WTC11 (cell line): ENCODE data around the gene HTN1.

Source experiments
- ETV6 ChIP-seq: sonication (generic); formaldehyde crosslinking; IDR thresholded peaks from 2 replicates; pipeline ENCODE4 v1.8.1; 2022; ENCODE audit warnings: mild to moderate bottlenecking, missing genetic modification reagents
- FOXK1 ChIP-seq: sonication (generic); formaldehyde crosslinking; IDR thresholded peaks from 2 replicates; pipeline ENCODE4 v1.8.0; 2022; ENCODE audit warnings: mild to moderate bottlenecking, moderate library complexity, missing genetic modification reagents
- JUN ChIP-seq: sonication (generic); formaldehyde crosslinking; IDR thresholded peaks from 2 replicates; pipeline ENCODE4 v1.8.0; 2023; ENCODE audit warnings: mild to moderate bottlenecking, missing genetic modification reagents
- NFYB ChIP-seq: sonication (generic); formaldehyde crosslinking; conservative IDR thresholded peaks from 2 replicates; pipeline ENCODE4 v1.8.0; 2022; ENCODE audit warnings: low read depth, missing genetic modification reagents
- TEAD4 ChIP-seq: sonication (generic); formaldehyde crosslinking; IDR thresholded peaks from 2 replicates; pipeline ENCODE4 v1.8.0; 2022; ENCODE audit warnings: mild to moderate bottlenecking, missing genetic modification reagents
- TP53 ChIP-seq: sonication (generic); formaldehyde crosslinking; IDR thresholded peaks from 2 replicates; pipeline ENCODE4 v1.8.1; 2023; ENCODE audit warnings: mild to moderate bottlenecking, missing genetic modification reagents
- TF ChIP-seq, protein P1 (sequence below): sonication (generic); formaldehyde crosslinking; IDR thresholded peaks from 2 replicates; pipeline ENCODE4 v1.8.1; 2022; ENCODE audit warnings: low read depth, missing genetic modification reagents, borderline replicate concordance
- TF ChIP-seq, protein P2 (sequence below): fragments of 200-600 bp; IDR thresholded peaks from 2 replicates; pipeline ENCODE4 v1.8.0; 2022; ENCODE audit warnings: antibody characterized with exemption
- TF ChIP-seq, protein P3 (sequence below): sonication (generic); formaldehyde crosslinking; IDR thresholded peaks from 2 replicates; pipeline ENCODE4 v1.8.1; 2023; ENCODE audit warnings: mild to moderate bottlenecking, missing genetic modification reagents, moderate library complexity
- TF ChIP-seq, protein P4 (sequence below): sonication (generic); formaldehyde crosslinking; IDR thresholded peaks from 2 replicates; pipeline ENCODE4 v1.8.1; 2023; ENCODE audit warnings: mild to moderate bottlenecking, missing genetic modification reagents, borderline replicate concordance
- TF ChIP-seq, protein P5 (sequence below): sonication (generic); formaldehyde crosslinking; IDR thresholded peaks from 2 replicates; pipeline ENCODE4 v1.8.1; 2023; ENCODE audit warnings: mild to moderate bottlenecking, missing genetic modification reagents
- TF ChIP-seq, protein P6 (sequence below): sonication (generic); formaldehyde crosslinking; IDR thresholded peaks from 2 replicates; pipeline ENCODE4 v1.8.0; 2022; ENCODE audit warnings: mild to moderate bottlenecking, missing genetic modification reagents
- TF ChIP-seq, protein P7 (sequence below): sonication (generic); formaldehyde crosslinking; IDR thresholded peaks from 2 replicates; pipeline ENCODE4 v1.8.0; 2023; ENCODE audit warnings: missing genetic modification reagents, mild to moderate bottlenecking, borderline replicate concordance

DNA sequence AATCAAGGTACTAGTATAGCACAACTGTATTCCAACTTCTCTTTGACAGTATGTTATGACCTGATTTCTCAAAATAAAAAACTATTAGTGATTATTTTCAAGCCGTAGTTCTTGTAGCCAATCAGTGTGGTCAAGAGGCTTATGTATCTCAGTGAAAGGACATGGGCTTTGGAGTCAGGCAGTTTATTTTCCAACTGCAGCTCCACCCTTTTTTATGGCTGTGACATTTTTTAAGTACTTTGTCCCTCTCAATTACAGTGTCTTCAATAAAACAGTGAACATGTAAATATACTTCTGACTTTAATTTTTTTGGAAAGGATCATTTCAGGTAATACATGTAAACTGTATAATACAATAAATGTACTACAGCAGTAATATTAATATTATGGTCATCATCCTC, 30.0 kb downstream of the HTN1 start:
- TF ChIP-seq, protein P1, sequence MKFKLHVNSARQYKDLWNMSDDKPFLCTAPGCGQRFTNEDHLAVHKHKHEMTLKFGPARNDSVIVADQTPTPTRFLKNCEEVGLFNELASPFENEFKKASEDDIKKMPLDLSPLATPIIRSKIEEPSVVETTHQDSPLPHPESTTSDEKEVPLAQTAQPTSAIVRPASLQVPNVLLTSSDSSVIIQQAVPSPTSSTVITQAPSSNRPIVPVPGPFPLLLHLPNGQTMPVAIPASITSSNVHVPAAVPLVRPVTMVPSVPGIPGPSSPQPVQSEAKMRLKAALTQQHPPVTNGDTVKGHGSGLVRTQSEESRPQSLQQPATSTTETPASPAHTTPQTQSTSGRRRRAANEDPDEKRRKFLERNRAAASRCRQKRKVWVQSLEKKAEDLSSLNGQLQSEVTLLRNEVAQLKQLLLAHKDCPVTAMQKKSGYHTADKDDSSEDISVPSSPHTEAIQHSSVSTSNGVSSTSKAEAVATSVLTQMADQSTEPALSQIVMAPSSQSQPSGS (CRISPR knock-in tag): no peak
- TF ChIP-seq ETV6 (no peak), FOXK1 (no peak), TEAD4 (no peak), JUN (no peak), NFYB (CRISPR knock-in tag) (no peak), TP53 (CRISPR knock-in tag) (no peak)
- TF ChIP-seq, protein P2, sequence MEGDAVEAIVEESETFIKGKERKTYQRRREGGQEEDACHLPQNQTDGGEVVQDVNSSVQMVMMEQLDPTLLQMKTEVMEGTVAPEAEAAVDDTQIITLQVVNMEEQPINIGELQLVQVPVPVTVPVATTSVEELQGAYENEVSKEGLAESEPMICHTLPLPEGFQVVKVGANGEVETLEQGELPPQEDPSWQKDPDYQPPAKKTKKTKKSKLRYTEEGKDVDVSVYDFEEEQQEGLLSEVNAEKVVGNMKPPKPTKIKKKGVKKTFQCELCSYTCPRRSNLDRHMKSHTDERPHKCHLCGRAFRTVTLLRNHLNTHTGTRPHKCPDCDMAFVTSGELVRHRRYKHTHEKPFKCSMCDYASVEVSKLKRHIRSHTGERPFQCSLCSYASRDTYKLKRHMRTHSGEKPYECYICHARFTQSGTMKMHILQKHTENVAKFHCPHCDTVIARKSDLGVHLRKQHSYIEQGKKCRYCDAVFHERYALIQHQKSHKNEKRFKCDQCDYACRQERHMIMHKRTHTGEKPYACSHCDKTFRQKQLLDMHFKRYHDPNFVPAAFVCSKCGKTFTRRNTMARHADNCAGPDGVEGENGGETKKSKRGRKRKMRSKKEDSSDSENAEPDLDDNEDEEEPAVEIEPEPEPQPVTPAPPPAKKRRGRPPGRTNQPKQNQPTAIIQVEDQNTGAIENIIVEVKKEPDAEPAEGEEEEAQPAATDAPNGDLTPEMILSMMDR: no peak
- TF ChIP-seq, protein P3, sequence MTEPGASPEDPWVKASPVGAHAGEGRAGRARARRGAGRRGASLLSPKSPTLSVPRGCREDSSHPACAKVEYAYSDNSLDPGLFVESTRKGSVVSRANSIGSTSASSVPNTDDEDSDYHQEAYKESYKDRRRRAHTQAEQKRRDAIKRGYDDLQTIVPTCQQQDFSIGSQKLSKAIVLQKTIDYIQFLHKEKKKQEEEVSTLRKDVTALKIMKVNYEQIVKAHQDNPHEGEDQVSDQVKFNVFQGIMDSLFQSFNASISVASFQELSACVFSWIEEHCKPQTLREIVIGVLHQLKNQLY: no peak
- TF ChIP-seq, protein P4, sequence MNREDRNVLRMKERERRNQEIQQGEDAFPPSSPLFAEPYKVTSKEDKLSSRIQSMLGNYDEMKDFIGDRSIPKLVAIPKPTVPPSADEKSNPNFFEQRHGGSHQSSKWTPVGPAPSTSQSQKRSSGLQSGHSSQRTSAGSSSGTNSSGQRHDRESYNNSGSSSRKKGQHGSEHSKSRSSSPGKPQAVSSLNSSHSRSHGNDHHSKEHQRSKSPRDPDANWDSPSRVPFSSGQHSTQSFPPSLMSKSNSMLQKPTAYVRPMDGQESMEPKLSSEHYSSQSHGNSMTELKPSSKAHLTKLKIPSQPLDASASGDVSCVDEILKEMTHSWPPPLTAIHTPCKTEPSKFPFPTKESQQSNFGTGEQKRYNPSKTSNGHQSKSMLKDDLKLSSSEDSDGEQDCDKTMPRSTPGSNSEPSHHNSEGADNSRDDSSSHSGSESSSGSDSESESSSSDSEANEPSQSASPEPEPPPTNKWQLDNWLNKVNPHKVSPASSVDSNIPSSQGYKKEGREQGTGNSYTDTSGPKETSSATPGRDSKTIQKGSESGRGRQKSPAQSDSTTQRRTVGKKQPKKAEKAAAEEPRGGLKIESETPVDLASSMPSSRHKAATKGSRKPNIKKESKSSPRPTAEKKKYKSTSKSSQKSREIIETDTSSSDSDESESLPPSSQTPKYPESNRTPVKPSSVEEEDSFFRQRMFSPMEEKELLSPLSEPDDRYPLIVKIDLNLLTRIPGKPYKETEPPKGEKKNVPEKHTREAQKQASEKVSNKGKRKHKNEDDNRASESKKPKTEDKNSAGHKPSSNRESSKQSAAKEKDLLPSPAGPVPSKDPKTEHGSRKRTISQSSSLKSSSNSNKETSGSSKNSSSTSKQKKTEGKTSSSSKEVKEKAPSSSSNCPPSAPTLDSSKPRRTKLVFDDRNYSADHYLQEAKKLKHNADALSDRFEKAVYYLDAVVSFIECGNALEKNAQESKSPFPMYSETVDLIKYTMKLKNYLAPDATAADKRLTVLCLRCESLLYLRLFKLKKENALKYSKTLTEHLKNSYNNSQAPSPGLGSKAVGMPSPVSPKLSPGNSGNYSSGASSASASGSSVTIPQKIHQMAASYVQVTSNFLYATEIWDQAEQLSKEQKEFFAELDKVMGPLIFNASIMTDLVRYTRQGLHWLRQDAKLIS (CRISPR knock-in tag): no peak
- TF ChIP-seq, protein P5, sequence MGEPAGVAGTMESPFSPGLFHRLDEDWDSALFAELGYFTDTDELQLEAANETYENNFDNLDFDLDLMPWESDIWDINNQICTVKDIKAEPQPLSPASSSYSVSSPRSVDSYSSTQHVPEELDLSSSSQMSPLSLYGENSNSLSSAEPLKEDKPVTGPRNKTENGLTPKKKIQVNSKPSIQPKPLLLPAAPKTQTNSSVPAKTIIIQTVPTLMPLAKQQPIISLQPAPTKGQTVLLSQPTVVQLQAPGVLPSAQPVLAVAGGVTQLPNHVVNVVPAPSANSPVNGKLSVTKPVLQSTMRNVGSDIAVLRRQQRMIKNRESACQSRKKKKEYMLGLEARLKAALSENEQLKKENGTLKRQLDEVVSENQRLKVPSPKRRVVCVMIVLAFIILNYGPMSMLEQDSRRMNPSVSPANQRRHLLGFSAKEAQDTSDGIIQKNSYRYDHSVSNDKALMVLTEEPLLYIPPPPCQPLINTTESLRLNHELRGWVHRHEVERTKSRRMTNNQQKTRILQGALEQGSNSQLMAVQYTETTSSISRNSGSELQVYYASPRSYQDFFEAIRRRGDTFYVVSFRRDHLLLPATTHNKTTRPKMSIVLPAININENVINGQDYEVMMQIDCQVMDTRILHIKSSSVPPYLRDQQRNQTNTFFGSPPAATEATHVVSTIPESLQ (CRISPR knock-in tag): no peak
- TF ChIP-seq, protein P6, sequence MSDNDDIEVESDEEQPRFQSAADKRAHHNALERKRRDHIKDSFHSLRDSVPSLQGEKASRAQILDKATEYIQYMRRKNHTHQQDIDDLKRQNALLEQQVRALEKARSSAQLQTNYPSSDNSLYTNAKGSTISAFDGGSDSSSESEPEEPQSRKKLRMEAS (CRISPR knock-in tag): no peak
- TF ChIP-seq, protein P7, sequence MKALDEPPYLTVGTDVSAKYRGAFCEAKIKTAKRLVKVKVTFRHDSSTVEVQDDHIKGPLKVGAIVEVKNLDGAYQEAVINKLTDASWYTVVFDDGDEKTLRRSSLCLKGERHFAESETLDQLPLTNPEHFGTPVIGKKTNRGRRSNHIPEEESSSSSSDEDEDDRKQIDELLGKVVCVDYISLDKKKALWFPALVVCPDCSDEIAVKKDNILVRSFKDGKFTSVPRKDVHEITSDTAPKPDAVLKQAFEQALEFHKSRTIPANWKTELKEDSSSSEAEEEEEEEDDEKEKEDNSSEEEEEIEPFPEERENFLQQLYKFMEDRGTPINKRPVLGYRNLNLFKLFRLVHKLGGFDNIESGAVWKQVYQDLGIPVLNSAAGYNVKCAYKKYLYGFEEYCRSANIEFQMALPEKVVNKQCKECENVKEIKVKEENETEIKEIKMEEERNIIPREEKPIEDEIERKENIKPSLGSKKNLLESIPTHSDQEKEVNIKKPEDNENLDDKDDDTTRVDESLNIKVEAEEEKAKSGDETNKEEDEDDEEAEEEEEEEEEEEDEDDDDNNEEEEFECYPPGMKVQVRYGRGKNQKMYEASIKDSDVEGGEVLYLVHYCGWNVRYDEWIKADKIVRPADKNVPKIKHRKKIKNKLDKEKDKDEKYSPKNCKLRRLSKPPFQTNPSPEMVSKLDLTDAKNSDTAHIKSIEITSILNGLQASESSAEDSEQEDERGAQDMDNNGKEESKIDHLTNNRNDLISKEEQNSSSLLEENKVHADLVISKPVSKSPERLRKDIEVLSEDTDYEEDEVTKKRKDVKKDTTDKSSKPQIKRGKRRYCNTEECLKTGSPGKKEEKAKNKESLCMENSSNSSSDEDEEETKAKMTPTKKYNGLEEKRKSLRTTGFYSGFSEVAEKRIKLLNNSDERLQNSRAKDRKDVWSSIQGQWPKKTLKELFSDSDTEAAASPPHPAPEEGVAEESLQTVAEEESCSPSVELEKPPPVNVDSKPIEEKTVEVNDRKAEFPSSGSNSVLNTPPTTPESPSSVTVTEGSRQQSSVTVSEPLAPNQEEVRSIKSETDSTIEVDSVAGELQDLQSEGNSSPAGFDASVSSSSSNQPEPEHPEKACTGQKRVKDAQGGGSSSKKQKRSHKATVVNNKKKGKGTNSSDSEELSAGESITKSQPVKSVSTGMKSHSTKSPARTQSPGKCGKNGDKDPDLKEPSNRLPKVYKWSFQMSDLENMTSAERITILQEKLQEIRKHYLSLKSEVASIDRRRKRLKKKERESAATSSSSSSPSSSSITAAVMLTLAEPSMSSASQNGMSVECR: no peak
